ENCODE measurements around the gene PODN.

The PODN gene, protein sequence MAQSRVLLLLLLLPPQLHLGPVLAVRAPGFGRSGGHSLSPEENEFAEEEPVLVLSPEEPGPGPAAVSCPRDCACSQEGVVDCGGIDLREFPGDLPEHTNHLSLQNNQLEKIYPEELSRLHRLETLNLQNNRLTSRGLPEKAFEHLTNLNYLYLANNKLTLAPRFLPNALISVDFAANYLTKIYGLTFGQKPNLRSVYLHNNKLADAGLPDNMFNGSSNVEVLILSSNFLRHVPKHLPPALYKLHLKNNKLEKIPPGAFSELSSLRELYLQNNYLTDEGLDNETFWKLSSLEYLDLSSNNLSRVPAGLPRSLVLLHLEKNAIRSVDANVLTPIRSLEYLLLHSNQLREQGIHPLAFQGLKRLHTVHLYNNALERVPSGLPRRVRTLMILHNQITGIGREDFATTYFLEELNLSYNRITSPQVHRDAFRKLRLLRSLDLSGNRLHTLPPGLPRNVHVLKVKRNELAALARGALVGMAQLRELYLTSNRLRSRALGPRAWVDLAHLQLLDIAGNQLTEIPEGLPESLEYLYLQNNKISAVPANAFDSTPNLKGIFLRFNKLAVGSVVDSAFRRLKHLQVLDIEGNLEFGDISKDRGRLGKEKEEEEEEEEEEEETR

DNA sequence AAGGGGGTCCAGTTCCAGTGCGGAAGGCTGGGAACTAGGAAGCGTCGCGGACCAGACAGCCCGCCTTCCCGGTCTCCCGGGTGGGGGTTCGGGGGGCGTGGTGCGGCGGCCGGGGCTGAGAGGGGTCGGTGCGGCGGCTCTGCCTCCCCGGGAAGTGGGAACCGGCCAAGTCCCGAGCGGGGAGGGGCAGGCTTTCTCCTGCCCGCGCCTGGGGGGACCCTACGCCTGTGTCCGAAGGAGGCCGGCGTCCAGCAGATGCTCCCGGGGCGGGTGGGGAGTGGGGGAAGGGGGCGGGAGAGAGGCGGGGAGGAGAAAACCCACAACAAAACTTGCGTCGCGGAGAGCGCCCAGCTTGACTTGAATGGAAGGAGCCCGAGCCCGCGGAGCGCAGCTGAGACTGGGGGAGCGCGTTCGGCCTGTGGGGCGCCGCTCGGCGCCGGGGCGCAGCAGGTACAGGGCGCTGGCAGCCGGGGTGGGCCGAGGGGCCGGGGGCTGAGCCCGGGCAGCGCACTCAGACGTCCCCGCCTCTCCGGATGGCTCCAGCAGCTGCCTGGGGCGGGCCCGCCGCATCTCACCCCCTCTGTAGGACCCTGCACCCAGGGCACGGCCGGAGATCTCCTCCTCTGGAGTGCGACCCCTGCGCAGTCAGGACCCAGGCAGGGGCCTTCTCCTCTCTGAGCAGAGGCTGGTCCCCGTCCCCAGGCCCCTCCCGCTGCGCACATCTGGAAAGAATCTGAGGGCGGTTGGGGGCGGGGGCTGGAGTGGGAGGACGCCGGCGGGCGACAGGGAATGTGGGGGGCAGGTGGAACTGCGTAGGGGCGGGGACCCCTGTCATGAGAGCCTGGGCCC, at the start of gene PODN:
Gene PODN, plus strand, starts transcription at position 355 of the 849 bp plus-strand sequence. CDS start 7,643 bp downstream, outside the sequence.
- no peak for DNase-seq

DNA sequence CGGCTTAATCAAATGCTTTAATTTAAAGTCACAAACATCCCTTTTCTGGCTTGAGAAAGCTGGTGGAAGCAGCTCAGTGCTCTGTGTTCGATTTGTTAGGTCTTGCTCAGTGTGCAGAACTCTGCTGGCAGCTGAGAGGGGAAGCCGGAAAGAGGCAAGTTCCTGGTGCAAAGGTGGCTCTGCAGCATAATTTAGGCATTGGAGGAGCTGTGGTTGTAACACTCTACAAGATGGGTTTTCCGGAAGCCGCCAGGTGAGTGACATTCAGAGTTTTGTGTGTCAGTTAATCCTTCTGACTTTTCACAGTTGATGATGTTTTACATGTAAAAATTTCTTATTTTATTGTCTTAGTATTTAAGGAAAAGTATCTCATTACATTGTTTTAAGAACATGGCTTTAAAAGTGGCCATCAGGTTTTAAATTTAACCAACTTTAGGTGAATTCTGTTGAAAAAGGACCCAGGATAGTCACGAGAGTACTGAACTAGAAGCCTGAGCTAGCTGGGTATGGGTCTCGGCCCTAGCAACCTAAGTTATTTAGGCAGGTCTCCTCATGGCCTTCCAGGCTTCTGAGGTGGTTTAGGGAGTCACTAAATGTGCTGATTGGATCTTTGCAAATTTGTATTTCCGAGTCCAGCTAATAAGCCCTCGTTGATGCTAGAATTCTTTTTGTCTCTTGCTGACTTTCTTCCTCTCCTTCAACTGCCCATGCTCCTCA, 47.1 kb upstream of the PODN start:
- peak; percentile 84 for DNase-seq

DNA sequence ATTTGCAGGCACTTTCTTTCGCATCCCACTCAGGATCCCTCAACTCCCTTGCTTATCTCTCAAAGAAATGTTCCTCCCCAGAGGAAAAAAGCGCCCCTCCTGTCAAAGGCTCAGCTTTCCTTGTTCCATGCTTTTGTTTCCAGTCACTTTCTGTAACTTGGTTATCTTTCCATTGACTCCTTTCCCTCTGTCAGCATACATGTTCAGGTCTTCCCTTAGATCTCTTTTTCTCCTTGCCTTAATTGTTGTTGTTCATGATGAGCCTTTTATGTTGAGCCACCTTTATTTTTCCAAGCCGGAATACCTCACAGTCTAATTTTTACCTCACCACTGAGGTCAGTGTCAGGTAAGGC, 46.5 kb upstream of the PODN start:
- DNase-seq, result no peak

DNA sequence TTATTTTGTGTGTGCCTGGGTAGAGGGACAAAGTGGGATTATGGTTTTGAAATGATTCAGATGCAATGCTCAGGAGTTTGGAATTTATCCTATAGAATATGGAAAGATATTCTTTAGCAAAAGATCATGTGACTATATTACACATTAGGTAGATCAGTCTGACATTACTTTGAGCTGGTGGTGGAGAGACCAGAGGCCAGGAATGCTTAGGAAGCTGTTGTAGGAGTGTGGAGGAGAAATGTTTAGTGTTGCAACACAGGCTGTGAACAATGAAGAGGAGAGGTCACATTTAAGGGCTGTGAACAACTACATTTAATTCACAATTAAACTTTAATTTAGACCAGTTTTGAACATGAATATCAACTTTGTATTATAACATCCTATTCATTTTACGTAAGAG, 45.3 kb upstream of the PODN start:
- DNase-seq, result no peak

DNA sequence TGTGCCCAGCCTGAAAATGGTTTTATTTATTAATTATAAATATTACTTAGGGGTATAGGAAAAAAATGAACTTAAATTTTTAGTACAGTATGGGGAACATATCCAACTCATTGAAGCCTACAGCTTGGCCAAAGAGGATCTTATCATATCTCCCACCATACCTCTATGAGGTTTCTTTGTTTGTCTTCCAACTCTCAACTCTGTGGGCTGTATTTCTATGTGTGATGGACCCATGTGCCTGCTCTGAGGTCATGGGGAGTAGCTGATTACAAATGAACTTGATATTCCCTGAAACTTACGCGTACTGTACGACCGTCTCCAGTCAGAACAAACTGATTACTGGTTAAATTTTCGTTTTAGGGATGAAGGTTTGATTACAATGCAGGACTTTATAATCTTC, 41.4 kb upstream of the PODN start:
- no peak for DNase-seq

DNA sequence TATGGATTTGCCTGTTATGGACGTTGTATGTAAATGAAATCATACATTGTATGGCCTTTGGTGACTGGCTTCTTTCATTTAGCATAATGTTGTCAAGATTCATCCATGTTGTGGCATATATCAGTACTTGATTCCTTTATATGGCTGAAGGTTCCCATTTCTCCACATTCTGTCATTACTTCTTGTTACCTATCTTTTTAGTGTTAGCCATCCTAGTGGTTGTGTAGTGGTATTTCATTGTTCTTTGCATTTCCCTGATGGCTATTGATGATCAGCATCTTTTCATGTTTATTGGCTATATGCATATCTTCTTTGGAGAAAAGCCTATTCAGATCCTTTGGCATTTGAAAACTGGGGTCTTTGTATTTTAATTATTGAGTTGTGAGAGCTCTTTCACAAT, 39.8 kb upstream of the PODN start:
- no peak for DNase-seq

DNA sequence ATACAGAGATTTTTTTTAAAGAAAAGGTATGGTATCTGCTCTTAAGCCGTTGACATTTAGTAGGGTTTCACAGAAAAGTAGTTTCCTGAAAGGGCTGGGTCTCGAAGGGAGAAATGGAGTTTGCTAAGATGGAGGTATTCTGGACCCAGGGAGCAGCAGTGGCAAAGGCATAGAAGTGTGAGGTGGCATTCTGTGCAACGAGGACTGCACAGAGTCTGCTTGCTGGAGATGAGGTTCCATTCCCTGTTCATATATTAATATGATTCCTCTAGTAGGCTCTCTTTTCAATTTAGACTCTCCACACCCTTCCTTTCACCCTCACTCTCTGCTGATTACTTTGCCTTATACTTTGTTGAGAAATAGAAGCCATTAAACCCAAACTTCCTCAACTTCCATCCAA, 38.5 kb upstream of the PODN start:
- DNase-seq, result no peak

DNA sequence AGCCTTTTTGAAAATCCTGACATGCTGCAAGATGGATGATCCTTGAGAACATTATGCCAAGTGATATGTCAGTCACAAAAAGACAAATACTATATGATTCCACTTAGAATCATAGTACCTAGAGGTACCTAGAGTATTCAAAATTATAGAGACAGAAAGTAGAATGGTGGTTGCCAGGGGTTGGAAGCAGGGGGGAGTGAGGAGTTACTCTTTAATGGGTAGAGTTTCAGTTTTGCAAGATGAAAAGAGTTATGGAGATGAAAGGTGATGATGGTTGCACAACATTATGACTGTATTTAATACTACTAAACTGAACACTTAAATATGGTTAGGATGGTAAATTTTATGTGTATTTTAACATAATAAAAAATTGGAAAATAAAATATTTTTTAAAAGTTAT, 37.9 kb upstream of the PODN start:
- no peak for DNase-seq

DNA sequence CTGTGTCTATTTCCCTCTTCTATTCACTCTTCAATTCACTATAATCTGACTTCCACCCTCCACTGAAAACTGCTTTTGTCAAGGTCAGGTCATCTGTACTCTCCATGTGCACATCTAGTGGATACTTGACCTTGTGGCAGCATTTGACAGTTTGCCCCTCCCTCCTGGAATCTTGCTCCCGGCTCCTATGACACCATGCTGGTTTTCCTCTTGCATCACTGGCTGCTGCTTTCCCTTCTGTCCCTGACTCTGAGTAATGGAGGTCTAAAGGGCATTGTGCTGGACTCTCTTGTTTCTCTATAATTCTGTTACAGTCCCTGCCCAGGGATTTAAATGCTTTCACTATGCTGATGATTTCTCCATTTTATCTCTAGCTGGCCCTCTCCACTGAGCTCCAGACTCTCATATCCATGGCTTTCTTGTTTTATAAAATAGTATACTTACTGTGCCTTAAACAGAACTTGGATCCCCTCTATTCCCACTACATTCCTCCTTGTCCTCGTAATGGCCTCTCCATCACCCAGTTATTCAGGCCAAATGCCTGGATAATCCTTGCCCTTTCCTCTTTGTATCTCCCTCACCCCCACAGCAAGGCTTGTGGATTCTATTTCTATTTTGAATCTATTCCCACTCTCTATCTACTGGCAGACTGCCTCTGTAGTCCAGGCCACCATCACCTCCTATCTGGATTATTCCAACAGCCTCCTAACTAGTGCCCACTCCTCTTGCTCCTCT, 36.8 kb upstream of the PODN start:
- no peak for DNase-seq

DNA sequence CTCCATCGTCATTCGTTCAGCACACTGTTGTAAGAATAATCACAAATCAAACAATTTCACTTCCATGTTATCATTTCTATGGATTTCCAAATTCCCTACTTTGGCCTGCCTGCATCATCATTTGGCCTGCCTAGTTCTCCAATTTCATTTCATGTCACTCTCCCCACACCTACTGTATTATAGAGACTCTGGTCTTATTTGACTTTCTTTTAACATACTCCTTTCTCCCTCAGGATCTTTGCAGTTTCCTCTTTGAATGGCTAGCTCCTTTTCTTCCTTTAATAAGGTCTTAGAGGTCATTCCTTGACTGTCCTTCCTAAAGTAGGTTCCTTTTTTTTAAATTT, 36.3 kb upstream of the PODN start:
- DNase-seq, result no peak

DNA sequence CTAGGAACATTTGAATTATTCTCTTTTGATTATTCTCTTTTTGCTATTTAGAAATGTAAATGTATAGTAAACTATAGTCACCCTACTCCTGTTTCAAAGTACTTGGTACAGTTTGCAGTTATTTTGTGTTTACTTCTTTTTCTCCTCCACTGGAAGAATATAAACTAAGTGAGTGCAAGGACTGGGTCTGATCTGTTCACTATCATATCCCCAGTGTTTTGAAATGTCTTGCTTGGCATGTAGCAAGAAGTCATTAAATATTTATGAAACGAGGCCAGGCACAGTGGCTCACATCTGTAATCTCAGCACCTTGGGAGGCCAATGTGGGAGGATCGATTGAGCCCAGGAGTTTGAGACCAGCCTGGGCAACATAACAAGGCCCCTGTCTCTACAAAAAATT, 35.8 kb upstream of the PODN start:
- no peak for DNase-seq

DNA sequence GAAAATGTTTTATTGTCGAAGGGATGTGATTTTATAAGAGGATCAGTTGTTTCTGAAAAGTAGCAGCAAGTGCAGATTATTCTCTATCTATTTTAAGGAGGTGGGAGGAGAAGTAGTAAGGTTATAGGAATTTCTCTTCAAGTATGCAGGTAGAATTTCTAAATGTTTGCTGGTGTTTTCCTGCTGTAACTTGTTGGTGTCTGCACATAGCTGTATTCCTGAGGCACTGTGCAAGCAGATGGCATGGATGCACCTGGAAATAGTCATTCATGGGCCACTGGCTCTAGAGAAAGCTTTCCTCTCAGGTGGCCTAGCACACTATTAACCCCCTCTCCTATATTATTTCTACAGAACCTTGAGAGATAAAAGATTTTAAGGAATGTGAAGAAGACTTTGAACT, 30.3 kb upstream of the PODN start:
- DNase-seq, result no peak

DNA sequence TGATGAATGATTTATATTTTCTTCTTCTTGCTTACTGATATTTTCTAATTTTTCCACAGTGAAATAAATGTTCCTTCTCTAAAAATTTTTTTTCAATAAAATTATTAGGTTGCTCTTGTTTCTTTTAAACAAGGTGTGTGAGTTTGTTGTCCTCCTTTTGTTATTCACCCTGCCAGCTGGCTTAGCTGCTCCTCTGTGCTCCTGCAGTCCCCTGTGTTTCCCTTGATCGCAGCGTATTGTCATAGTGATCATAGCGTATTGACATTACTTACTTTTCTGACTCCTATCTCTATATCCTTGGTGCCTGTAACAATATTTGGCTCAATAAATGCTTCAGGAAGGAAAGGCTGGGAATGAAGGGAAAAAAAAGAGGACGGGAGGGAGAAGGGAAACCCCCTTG, 24.9 kb upstream of the PODN start:
- DNase-seq, result no peak

DNA sequence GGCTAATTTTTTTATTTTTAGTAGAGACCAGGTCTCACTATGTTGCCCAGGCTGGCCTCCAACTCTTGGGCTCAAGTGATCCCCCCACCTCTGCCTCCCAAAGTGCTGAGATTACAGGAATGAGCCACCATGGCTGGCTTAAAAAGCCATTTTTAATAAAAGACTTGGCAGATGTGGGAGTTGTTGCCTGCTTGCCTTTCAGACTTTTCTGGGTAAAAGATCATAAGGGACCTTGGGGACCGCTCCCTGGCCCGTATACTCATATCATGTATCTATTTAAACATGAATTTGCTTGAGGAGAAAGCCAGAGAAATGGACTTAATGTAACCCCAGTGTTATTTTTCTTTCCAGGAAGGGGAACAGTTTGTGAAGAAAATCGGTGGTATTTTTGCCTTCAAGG, 23.4 kb upstream of the PODN start:
- DNase-seq, result no peak

DNA sequence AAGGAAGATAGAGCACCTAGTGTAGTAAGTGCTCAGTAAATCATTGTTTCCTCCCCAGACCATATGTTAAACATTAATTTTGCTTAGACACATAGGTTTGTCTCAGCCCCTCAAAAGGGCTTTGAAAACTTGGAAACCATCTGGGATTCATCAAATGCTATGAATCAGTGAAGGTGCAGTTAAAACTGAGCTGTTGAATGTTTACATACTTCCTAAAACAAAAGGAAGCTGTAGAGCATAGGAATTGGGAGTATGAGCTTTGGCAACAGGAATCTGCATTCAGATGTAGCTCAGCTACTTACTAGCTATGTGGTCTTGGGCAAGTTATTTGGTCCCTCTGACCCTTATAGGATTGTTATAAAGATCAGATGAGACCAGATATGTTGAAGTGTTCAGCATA, 18.7 kb upstream of the PODN start:
- DNase-seq, result no peak

DNA sequence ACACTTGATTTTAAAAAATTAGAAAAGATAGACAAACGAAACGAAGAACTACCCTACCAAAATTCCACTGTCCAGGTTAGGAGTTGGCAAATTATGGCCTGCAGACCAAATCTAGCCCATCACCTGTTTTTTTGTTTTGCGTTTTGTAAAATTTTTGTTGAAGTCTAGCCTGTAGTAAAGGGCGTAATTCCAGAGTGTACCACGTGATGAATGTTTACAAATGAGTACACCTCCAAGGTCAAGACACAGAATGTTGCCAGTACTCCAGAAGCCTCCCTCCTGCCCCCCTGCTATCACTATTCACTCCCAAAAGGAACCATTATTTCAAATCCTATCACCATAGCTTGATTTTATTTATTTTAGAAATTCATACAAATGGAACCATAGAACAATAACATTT, 17.1 kb upstream of the PODN start:
- no peak for DNase-seq

DNA sequence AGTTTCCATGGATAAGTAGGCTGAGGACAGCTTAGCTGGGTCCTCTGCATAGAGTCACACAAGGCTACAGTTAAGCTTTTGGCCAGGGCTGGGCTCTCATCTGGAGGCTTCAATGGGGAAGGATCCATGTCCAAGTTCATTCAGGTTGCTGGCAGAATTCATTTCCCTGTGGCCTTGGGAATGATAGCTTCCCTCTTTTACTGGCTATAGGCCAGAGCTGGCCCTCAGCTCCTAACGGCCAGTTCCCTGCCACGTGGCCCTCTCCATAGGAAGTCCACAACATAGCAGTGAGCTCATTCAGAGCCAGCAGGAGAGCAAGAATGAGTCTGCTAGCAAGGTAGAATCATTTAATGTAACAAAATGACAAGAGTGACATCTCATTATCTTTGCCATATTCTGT, 15.1 kb upstream of the PODN start:
- peak; percentile 12 for DNase-seq

DNA sequence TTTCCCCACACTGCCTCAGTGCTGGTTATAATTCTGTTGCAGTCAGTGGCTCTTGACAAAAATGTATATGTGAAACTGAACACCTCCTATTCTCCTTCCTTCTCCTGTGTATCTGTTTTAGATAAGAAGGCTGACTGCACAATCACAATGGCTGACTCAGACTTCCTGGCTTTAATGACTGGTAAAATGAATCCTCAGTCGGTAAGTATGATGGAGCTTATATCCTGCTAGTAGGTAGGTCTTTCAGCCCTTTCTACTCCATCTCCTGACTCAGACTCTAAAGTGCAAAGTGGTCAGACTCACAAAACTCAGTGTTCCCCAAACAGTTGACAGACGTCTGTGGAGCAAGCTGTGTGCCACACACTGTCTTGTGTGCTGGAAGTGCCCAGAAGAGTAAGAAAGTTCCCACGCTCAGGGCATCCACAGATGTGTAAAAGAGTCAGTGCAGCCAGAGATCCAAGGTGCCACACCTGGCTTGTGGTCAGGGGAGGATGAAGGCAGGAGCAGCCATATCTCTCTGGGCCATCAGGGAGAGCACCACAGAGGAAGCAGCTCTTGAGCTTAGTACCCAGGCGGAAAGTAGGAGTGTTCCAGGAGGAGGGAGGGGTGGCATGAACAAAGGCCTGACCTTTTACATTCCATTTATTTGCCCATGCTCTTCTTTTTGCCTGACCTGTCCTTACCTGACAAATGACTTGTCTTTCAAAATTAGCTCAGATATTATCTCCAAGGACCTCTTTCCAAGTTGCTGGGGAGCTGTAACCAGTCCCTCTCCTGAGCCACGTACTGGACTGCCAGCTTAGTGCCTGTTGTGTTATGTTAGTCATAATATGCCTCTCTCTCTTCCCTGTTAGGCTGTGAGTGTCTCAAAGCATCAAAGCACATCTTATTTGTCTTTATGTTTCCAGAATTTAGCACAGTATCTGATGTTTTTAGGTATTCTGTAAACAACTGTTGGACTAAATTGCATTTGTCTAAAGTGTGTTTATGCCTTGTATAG, 14.0 kb upstream of the PODN start:
- peak; percentile 78 for DNase-seq

DNA sequence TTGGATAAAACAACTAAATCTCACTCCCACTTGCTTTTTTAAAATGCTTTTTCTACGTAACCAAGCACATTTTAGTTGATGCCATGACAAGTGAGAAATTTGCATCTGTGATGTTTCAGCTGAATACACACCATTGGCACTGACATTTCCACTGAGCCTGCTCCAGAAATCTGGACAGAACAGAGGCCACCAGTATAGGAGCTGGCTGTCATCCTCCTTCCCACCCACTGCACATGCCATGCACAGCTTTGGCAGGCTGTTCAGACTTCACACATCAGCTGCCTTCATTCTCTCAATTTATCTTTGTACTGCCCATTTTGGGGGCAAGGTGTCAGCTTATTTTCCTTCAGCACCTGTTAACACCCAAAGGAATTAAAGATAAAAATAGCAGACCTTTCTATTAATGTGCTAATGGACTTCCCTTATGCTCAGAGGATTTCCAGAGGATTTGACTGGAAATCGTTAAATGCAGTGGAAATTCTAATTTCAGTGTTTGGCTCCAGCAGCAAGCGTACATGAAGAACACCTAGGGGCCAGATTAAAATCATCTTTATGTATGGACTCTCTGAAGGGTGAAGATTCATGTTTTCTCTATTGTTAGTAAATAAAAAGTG, 12.9 kb upstream of the PODN start:
- no peak for DNase-seq

DNA sequence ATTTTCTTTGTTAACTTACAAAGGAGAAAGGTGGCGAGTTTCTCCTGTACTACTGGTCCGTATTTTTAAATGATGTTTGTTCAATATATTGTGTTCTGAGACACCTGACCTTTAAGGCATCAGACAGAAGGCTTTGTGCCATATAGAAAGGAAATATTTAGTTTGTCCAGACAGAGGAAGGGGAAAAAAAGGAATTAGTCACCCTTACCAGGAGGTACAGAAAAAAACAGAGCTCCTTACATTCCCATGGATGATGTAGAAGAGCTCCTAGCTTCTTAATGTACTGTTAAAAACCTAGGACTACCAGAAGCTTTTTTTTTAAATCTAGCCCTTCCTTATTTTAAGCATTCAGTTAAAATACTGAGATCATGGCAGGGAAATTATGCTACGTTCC, 12.4 kb upstream of the PODN start:
- no peak for DNase-seq

DNA sequence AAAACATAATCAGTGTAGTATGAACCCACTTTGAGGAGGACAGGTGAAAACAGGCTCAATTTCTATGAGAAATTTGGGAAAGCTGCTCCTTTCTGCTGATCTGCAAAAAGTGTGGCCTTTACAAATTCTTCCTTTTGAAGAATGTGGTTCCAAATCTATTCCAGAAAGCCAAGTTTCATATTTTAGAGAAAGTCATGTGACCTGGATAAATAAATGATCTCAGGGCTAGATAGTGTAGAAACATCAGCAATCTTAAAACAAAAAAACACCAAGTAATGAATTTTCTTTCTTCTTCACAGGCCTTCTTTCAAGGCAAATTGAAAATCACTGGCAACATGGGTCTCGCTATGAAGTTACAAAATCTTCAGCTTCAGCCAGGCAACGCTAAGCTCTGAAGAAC, 11.7 kb upstream of the PODN start:
- DNase-seq, result no peak
